GM11168 (cell line): Measurements from ENCODE around the gene KRTAP21-3.
"Not testable (repeated sequence)": the region's sequence is repeated elsewhere in the genome, so short reads cannot be mapped to it uniquely, and the experiment has no call there.

Experiments used
- in situ Hi-C: fragments of 300-500 bp; cut with MboI; formaldehyde crosslinking; loops from one replicate; pipeline ENCODE4 v1.12.0; 2022; ENCODE audit warnings: low sequenced_read_pairs; ENCODE audit not compliant: unreplicated experiment

The KRTAP21-3 gene, protein sequence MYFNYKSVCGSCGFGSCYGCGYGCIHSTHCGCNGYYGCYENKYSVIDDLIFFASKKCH

DNA sequence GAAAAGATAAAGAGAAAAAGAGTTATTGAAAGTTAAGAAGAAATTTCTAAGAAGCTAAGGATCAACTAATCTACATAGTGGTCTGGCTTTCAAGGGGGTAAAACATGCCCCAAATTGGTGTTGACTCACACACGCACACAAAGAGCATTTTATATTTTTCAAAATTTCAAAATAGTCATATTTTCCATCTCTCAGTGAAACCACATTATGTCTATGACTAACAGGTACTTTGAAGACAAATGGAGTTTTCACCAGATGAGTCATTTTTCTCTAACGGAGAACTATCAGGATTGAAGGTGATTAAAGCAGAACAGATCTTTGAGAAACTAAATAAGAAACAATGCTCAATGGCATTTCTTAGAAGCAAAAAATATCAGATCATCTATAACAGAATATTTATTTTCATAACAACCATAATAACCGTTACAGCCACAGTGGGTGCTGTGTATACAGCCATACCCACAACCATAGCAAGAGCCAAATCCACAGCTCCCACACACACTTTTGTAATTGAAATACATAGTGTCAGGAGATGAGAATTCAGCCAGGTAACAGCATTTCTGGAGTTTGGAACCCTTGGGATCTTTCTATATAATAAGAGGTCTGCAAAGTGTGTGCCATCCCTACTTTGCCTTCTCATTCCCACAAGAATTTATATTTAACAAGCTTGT is at the start of gene KRTAP21-3:
TSS of gene KRTAP21-3 (minus strand) at position 539 of the 671 bp plus-strand sequence. CDS start at position 521, 18 bp downstream.
- in situ Hi-C loops, result loop anchor here (10.0 kb wide), 1 partner anchor 446 kb away; no protein-coding TSS in a partner anchor

- in situ Hi-C loops, result no loop called here
Measured at GRCh38 chr21:30760776-30761175, 42.2 kb upstream of the KRTAP21-3 start.

GRCh38 chr21:30758306-30758705 is 39.7 kb upstream of the KRTAP21-3 start:
- in situ Hi-C loops, result no loop called here

DNA sequence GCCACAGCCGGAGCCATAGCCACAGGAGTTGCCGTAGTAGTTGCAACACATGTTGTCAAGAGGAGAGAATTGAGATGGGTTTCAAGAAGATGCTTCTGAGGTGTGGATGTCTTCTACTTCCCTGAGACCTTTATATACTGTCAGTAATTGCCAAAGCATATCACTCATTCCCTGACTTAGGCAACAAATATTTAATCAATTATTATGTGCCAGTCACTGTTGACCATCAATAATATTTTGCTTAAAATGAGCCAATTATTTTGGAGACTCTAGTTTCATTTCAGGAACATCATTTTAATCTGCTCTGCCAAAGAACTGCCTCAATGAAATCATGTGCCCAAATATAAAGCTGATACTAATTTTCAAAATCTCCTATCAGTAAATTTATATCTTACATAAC is 36.8 kb upstream of the KRTAP21-3 start, which contains the start of gene KRTAP21-1:
TSS of gene KRTAP21-1 (minus strand) at position 101 of the 400 bp plus-strand sequence. CDS start at position 51, 50 bp downstream.
- in situ Hi-C loops, result not testable (repeated sequence)

DNA sequence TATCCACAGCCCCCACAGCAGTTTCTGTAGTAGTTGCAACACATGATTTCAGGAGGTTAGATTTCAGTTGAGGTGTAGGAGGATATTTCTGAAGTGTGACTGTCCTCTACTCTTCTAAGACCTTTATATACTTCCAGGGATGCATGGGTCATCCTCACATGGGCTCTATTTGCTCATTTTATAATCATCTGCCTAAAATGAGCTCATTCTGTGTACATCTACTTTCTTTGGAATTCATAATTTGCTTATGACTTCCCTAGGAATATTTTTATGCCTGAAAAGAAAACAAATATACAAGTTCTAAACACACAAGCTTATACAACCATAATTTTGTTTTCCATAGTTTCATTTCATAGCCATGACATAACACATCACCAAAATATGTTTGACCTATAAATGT is 28.6 kb upstream of the KRTAP21-3 start, which contains the start of gene KRTAP21-2:
TSS of gene KRTAP21-2 (minus strand) at position 101 of the 400 bp plus-strand sequence. CDS start at position 44, 57 bp downstream.
- in situ Hi-C loops, result no loop called here

- in situ Hi-C loops, result no loop called here
Measured at GRCh38 chr21:30740462-30740861, 21.9 kb upstream of the KRTAP21-3 start.

DNA sequence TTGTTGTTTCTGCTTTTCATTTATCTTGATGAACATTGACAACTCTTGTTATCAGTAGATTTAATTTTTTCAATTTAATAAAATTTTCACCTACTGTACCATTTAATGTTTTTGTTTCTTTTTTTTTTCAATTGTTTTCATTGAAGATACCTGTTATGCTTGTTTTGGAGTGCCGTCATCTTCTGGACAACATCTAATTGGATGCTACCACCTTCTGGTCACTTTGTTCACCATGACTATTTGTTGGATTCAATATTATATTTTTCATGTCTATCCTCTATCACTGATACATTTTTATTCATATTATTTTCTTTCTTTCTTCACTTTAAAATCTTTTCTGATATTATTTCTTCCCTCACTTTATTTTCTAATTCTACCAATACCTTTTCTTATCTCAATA is 14.4 kb upstream of the KRTAP21-3 start:
- in situ Hi-C loops, result no loop called here

DNA sequence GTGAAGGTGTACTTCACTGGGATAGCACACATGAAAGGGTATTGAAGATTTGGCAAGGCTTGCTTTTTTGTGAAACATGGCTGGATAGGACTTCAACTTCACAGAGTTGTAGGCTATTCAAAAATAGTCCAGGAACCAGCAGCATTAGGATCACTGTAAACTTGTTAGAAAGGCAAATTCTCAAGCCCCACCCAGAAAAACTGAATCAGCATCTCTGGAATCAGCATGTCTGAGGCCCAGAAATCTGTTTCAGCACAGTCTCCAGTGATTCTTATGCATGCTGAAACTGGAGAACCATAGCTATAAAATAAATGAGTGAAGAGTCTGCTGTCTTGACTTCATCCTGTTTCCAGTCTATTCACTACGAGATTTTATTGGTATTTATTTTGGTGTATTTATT is 8.1 kb upstream of the KRTAP21-3 start:
- in situ Hi-C loops, result no loop called here

DNA sequence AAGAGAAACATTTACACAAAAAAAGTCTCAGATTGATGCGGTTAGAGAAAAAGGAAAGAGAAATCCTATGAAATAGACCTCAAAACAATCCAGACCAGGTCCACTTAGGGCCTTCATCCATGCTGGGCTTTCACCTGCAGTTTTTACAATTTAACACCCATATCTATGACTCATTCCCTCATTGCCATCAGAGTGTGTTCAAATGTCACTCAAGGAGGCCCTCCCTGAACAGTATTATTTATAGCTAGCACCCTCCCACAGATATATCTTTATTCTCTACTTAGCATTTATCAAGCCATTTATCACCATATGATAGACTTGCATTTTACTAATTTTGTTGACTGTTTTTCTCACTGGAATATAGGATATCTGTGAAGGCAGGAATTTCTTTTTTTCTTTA is 824 bp upstream of the KRTAP21-3 start:
- in situ Hi-C loops, result loop anchor here (10.0 kb wide), 1 partner anchor 445 kb away; no protein-coding TSS in a partner anchor

DNA sequence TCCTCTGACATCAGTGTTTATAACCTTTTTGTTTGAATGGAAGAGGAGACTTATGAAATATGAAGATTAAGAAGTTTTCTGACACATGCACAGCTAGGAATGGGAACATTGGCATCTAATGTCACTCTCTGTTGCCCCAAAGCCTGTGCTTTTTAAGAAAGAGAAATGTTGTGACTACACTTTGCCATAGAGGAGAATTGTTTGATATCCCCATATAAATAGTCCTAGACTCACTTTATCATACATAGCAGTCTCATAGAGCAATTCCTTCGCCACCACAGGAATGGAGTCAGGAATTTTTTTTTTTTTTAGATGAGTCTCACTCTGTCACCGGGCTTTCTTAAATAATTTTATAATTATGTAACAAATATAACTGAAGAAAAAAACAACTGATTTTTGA is 1.5 kb downstream of the KRTAP21-3 start:
- in situ Hi-C loops, result loop anchor here (10.0 kb wide), 1 partner anchor 448 kb away; no protein-coding TSS in a partner anchor

- in situ Hi-C loops, result loop anchor here (10.0 kb wide), 1 partner anchor 450 kb away; no protein-coding TSS in a partner anchor
Measured at GRCh38 chr21:30714946-30715345, 3.6 kb downstream of the KRTAP21-3 start.

DNA sequence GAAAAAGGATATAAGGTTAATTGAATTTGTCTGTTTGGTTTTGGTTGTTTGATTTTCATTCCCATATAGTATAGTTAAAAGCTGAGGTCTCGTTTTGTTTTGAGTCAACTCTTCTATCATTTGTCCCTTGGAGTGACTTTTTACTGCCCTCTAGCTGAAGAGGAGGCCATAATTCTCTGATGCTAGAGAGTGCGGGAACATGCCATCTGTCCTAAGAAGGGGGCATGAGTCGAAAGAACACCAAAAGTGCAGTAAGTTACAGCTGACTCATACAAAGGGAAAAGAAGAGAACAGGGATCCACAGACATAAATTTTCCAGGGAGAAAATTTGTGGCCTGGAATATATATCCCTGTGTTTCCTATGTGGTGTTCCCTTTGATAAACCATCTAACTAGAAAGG is 4.1 kb downstream of the KRTAP21-3 start:
- in situ Hi-C loops, result loop anchor here (10.0 kb wide), 1 partner anchor 450 kb away; no protein-coding TSS in a partner anchor

GRCh38 chr21:30713766-30714165 is 4.8 kb downstream of the KRTAP21-3 start:
- in situ Hi-C loops, result loop anchor here (10.0 kb wide), 1 partner anchor 451 kb away; no protein-coding TSS in a partner anchor

- in situ Hi-C loops, result loop anchor here (10.0 kb wide), 1 partner anchor 454 kb away; no protein-coding TSS in a partner anchor
Measured at GRCh38 chr21:30710499-30710898, 8.1 kb downstream of the KRTAP21-3 start.

- in situ Hi-C loops, result no loop called here
Measured at GRCh38 chr21:30707409-30707808, 11.2 kb downstream of the KRTAP21-3 start.

GRCh38 chr21:30695956-30696355 is 22.6 kb downstream of the KRTAP21-3 start:
- in situ Hi-C loops, result no loop called here

GRCh38 chr21:30689822-30690221 is 28.8 kb downstream of the KRTAP21-3 start:
- in situ Hi-C loops, result no loop called here

GRCh38 chr21:30684506-30684905 is 34.1 kb downstream of the KRTAP21-3 start:
- in situ Hi-C loops, result no loop called here

- in situ Hi-C loops, result no loop called here
Measured at GRCh38 chr21:30680586-30680985, 38.0 kb downstream of the KRTAP21-3 start.

- in situ Hi-C loops, result no loop called here
Measured at GRCh38 chr21:30676737-30677136, 41.8 kb downstream of the KRTAP21-3 start.

DNA sequence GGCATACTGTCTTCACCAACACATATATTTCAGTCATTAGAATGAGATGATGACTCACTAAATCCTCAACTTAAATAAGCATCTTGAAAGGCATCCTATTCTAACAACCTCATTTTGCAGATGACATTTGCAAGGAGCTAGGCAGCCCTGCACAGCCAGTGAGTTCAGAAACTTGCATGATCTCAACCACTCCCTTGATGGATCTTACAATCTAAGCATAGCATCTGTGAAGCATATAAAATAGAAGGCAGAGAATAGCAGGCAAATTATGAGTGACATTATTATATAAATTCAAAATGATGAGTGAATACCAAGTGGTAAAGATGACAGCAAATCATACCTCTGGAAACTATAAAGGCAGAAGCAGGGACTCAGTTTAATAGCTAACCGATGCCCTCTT is 44.3 kb downstream of the KRTAP21-3 start:
- in situ Hi-C loops, result no loop called here
